Esophagus squamous epithelium (tissue), 5 donors: ENCODE measurements around the gene NCKAP5. TPM values are rescaled to one million over a fixed set of nuclear protein-coding genes. Genes with fewer than 3 reads are reported as not detected.
A peak's percentile ranks its signal among the peaks of the same experiment; 100 is the strongest.

ENCODE experiments used
- DNase-seq: peaks from one replicate; lab custom pipeline; 2025; lab: John Stamatoyannopoulos, UW
- H3K27ac ChIP-seq, 4 donors: fragments of 200-600 bp; sonication (generic); one replicate each; pipeline ENCODE4 v1.5.1; 2016 to 2019; ENCODE audit warnings: mild to moderate bottlenecking in 1 of 4
- H3K27me3 ChIP-seq, 4 donors: fragments of 200-600 bp; sonication (generic); 1 replicate in 3 of 4; 2 replicates in 1 of 4; pipeline versions ENCODE4 v1.5.1 to v1.6.0; 2017 to 2021; ENCODE audit warnings: antibody characterized with exemption in 1 of 4
- H3K36me3 ChIP-seq, 3 donors: fragments of 200-600 bp; sonication (generic); one replicate each; pipeline ENCODE4 v1.5.1; 2016 to 2019
- H3K4me1 ChIP-seq, 3 donors: fragments of 200-600 bp; sonication (generic); one replicate each; pipeline ENCODE4 v1.5.1; 2017 to 2019
- H3K4me3 ChIP-seq, 4 donors: fragments of 200-600 bp; sonication (generic); 1 replicate in 3 of 4; 2 replicates in 1 of 4; pipeline ENCODE4 v1.5.1; 2016 to 2019; ENCODE audit warnings: mild to moderate bottlenecking in 2 of 4, moderate library complexity in 1 of 4
- H3K9me3 ChIP-seq, 3 donors: fragments of 200-600 bp; sonication (generic); one replicate each; pipeline ENCODE4 v1.5.1; 2016 to 2019
- POLR2A ChIP-seq, 4 donors: fragments of 450-650 bp; IDR thresholded peaks; one replicate each; pipeline ENCODE4 v1.6.1; 2017; ENCODE audit warnings: antibody characterized with exemption in 4 of 4, mild to moderate bottlenecking in 4 of 4, moderate library complexity in 3 of 4
- WGBS, 2 donors: methylation state at CpG; one replicate each; pipeline ENCODE4 v1.1.5; 2018; 5-methylcytosine and 5-hydroxymethylcytosine counted together
- intact Hi-C: fragments of 100-400 bp; cut with DNase I; formaldehyde crosslinking; loops from one replicate; pipeline ENCODE4 v1.15.0; 2022
- total RNA-seq, 4 donors: library from RNA; depleted of rRNA; stranded (reverse); fragments of >200 nt; gene quantifications; one replicate each; pipeline ENCODE4 v1.1.0, GENCODE V29; 2016
- TF ChIP-seq, protein P1 (sequence below), 6 experiments: fragments of 450-650 bp in 4 of 6; fragments of 200-600 bp in 2 of 6; sonication (generic) in 2 of 6; IDR thresholded peaks; one replicate each; pipeline ENCODE4 v1.5.1; 2016 to 2019; ENCODE audit warnings: antibody characterized with exemption in 6 of 6, mild to moderate bottlenecking in 4 of 6, moderate library complexity in 4 of 6
- donor health status: DM: yes; HTN: yes; CAD: no.

NCKAP5 gene
- total RNA-seq, 4 donors from 2014 or later: 4.5 to 6.9 (median 5.3) TPM

DNA sequence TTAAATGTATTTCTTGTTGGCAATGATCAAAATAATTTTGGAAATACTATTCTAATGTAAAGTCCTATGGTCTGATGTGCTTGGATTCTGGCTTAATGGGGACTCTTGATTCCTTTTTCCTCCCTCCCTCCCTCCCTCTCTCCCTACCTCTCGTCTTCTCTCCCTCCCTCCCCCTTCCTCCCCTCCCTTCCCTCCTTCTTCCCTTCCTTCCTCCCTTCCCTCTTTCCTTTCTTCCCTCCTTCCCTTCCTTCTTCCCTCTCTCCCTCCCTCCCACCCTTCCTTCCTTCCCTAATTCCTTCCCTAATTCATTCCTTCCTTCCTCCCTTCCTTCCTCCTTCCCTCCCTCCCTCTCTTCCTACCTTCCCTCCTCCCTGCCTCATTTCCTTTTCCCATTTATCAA, 19.9 kb upstream of the NCKAP5 start:
- Histone ChIP-seq H3K4me3 (no peak overlapping the region), H3K36me3 (no peaks in the 10 kb centered on the region), H3K9me3 (no peaks in the 10 kb centered on the region), H3K4me1 (peaks cover 0 to 47% (median 13%) of the 10 kb centered on the region in 3 donors), H3K27ac (peak overlapping the region in 1 of 4 donors; percentile 64), H3K27me3 (no peaks in the 10 kb centered on the region)
- no peak for DNase-seq
- WGBS, 2 donors: 44 to 56% methylated on average over 1 of the region's 1 CpG
- intact Hi-C loops: no loop called here
- TF ChIP-seq POLR2A (IDR thresholded peaks at IDR 0.05): no peak
- TF ChIP-seq, protein P1, sequence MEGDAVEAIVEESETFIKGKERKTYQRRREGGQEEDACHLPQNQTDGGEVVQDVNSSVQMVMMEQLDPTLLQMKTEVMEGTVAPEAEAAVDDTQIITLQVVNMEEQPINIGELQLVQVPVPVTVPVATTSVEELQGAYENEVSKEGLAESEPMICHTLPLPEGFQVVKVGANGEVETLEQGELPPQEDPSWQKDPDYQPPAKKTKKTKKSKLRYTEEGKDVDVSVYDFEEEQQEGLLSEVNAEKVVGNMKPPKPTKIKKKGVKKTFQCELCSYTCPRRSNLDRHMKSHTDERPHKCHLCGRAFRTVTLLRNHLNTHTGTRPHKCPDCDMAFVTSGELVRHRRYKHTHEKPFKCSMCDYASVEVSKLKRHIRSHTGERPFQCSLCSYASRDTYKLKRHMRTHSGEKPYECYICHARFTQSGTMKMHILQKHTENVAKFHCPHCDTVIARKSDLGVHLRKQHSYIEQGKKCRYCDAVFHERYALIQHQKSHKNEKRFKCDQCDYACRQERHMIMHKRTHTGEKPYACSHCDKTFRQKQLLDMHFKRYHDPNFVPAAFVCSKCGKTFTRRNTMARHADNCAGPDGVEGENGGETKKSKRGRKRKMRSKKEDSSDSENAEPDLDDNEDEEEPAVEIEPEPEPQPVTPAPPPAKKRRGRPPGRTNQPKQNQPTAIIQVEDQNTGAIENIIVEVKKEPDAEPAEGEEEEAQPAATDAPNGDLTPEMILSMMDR (IDR thresholded peaks at IDR 0.05): no peak

DNA sequence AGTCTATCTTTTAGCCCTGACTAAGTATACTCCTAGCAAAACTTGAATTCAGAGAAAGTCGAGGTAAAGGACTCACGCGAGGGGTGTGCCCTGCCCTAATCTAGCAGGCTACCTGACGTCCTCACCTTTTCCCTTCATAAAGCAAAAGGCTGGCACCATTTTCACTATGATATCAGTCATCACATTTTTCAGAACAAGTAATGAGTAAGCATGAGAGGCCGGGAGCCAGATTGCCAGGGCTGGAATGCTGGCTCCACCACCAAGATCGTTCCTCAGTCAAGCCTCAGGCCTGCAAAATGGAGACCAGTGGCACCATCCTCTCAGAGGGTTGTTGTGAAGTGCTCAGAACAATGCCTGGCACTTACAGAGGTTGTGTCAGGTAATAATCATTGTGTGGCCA, 18.7 kb upstream of the NCKAP5 start:
- Histone ChIP-seq H3K27me3 (no peaks in the 10 kb centered on the region), H3K27ac (peak overlapping the region in 3 of 4 donors; percentile 28 to 64 (median 40)), H3K4me1 (peaks cover 0 to 40% (median 13%) of the 10 kb centered on the region in 3 donors), H3K9me3 (no peaks in the 10 kb centered on the region), H3K36me3 (no peaks in the 10 kb centered on the region), H3K4me3 (no peak overlapping the region)
- WGBS, 2 donors: 36 to 55% methylated on average over 4 to 6 of the region's 6 CpGs
- no peak for DNase-seq
- TF ChIP-seq, protein P1 (IDR thresholded peaks at IDR 0.05): no peak
- TF ChIP-seq POLR2A (IDR thresholded peaks at IDR 0.05): no peak
- intact Hi-C loops: no loop called here

DNA sequence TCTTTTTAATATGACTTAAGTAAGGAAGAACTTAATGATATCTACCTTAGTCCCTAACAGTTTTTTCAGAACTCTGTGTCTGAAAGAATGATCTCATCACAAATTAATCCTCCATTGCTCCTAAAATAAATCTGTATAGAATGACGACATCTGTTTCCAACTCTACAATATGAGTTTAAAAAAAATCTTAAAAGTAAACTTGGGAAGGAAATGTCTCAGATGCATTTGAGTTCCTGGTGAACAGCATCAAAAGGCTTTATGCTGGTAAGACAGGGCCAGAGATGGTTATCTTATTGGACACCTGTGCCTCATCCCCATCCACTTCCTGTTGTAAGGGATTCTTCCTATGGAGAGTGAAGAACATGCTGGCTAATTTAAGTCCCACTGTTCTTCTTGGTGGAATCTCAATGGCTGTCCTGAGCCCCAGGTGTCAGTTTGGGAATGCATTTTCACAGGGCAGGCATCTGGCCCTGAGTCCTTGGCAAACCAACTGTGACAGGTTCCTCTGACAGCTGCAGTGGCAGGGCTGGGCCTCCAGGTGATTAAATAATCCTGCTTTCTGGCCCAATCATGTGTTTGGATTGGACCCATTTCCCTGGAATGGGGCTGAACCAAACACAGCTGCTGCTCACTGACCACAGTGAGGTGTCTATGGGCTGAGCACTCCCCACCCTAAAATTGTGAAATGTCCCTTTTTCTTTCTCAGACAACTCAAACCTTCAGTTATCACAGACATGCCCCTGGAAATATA, 12.9 kb upstream of the NCKAP5 start:
- H3K27me3 ChIP-seq: no peaks in the 10 kb centered on the region
- H3K27ac ChIP-seq: no peak overlapping the region
- DNase-seq: no peak
- TF ChIP-seq, protein P1 (IDR thresholded peaks at IDR 0.05): peak in 3 of 6 experiments; percentile 15 to 42 (median 28)
- TF ChIP-seq POLR2A (IDR thresholded peaks at IDR 0.05): no peak
- 0 to 24% methylated on average over 1 of the region's 1 CpG for WGBS, 2 donors
- H3K4me1 ChIP-seq: peaks cover 8 to 62% (median 23%) of the 10 kb centered on the region in 3 donors
- no peaks in the 10 kb centered on the region for H3K36me3 ChIP-seq
- no peak overlapping the region for H3K4me3 ChIP-seq
- H3K9me3 ChIP-seq: no peaks in the 10 kb centered on the region
- intact Hi-C loops: no loop called here

DNA sequence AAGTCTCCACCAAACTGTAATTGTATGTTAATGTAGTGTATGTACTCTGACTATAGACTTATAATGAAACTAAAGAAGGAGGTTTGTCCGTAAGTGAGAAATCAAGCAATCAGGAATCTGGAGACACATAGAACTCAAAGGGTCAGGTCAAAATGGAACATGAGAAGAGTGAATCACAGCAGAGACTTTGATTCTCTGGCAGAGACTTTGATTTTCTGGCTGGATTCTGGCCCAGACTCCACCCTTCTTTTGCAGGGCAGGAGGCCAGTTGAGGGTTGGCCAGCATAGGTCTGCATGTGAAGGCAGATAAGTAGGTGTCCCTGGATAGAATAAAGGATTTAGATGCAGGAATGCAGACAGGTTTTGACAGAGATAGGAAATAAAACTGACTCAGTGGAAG, 11.0 kb upstream of the NCKAP5 start:
- no peak for DNase-seq
- intact Hi-C loops: no loop called here
- H3K36me3 ChIP-seq: no peaks in the 10 kb centered on the region
- peaks cover 8 to 74% (median 23%) of the 10 kb centered on the region in 3 donors for H3K4me1 ChIP-seq
- TF ChIP-seq, protein P1 (IDR thresholded peaks at IDR 0.05): no peak
- no peak for TF ChIP-seq POLR2A (IDR thresholded peaks at IDR 0.05)
- H3K4me3 ChIP-seq: no peak overlapping the region
- H3K27ac ChIP-seq: peak overlapping the region in 3 of 4 donors; percentile 53 to 66 (median 65)
- no peaks in the 10 kb centered on the region for H3K27me3 ChIP-seq
- WGBS, 2 donors: 56 to 59% methylated on average over 1 of the region's 1 CpG
- H3K9me3 ChIP-seq: no peaks in the 10 kb centered on the region

DNA sequence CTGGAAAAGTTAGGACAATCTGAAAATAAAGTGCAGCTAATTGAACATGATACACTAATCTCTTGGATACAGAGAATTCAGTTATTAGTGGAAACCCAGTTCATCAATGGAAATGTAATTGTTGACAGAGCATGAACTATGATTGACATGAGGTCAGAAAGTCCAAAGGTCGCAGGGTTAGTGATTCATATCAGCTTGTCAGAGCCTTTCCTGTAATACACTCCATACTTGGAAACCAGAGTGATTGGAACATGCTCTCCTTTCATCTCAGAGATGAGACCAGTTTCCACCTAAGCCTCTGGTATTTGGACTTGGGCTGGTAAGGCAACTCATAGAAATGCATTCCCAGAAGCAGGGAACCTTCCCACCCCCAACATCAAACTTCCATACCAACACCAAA, 8.5 kb upstream of the NCKAP5 start:
- intact Hi-C loops: no loop called here
- 30 to 46% methylated on average over 1 of the region's 1 CpG for WGBS, 2 donors
- TF ChIP-seq, protein P1 (IDR thresholded peaks at IDR 0.05): no peak
- TF ChIP-seq POLR2A (IDR thresholded peaks at IDR 0.05): no peak

More for the DNA sequence above, 8.5 kb upstream of the NCKAP5 start:
- DNase-seq: no peak
- Histone ChIP-seq H3K27ac (peak overlapping the region in 2 of 4 donors; percentile 19 to 20), H3K36me3 (no peaks in the 10 kb centered on the region), H3K4me1 (peaks cover 7 to 75% (median 23%) of the 10 kb centered on the region in 3 donors), H3K27me3 (no peaks in the 10 kb centered on the region), H3K4me3 (no peak overlapping the region), H3K9me3 (no peaks in the 10 kb centered on the region)
